ENCODE measurements around the gene DOP1B.

The DOP1B gene

DNA sequence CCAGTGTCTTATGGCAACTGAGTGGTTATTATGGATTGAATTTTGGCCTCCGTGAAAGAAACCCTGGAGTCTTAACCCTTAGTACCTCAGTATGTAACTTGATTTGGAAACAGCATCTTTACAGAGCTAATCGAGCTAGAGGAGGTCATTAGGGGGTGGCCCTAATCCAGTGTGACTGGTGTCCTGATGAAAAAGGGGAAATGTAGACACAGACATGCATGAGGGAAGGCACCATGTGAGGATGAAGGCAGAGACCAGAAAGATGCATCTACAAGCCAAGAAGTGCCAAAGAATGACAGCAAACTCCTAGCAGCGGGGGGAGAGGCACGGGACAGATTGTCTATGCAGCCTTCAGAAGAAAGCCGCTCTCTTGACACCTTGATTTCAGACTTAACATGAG lies 14.7 kb downstream of the DOP1B start:
- no peak for DNase-seq (ENCODE audit: low read depth)
- no peak overlapping the region for H3K4me3 ChIP-seq (ENCODE audit: control insufficient read depth, low read depth, low read length)
- TF ChIP-seq, protein P1, sequence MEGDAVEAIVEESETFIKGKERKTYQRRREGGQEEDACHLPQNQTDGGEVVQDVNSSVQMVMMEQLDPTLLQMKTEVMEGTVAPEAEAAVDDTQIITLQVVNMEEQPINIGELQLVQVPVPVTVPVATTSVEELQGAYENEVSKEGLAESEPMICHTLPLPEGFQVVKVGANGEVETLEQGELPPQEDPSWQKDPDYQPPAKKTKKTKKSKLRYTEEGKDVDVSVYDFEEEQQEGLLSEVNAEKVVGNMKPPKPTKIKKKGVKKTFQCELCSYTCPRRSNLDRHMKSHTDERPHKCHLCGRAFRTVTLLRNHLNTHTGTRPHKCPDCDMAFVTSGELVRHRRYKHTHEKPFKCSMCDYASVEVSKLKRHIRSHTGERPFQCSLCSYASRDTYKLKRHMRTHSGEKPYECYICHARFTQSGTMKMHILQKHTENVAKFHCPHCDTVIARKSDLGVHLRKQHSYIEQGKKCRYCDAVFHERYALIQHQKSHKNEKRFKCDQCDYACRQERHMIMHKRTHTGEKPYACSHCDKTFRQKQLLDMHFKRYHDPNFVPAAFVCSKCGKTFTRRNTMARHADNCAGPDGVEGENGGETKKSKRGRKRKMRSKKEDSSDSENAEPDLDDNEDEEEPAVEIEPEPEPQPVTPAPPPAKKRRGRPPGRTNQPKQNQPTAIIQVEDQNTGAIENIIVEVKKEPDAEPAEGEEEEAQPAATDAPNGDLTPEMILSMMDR (IDR thresholded peaks at IDR 0.05; ENCODE audit: control insufficient read depth, insufficient read depth, low read depth, low read length, missing control alignments), result no peak

DNA sequence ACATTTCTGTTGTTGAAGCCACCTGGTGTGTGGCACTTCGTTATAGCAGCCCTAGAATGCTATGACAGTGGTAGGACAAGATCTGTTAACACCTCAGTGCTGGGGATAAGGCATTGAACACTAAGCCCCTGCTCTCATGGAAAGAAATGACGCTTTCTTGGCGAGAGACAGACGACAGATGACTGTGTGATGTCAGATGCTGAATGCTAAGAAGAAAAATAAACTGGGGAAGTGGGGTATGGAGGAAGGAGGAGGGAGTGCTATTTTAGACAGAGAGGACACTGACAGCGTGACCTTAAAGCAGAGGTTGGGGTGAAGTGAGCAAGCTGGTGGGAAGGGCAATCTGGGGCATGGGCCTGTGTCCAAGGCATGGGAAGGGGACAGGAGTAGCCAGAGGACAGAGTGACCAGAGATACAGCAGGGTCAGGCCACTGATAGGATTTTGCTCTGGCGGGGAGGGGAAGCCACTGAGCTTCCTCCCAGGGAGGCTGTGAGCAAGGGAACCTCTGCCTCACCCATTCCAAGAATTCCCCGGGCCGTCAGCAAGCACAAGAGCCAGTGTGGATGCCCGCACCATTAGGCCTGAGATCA lies 15.2 kb downstream of the DOP1B start:
- no peak for DNase-seq (ENCODE audit: low read depth)
- TF ChIP-seq, protein P1 (IDR thresholded peaks at IDR 0.05; ENCODE audit: control insufficient read depth, insufficient read depth, low read depth, low read length, missing control alignments), result no peak
- H3K4me3 ChIP-seq (ENCODE audit: control insufficient read depth, low read depth, low read length), result no peak overlapping the region

DNA sequence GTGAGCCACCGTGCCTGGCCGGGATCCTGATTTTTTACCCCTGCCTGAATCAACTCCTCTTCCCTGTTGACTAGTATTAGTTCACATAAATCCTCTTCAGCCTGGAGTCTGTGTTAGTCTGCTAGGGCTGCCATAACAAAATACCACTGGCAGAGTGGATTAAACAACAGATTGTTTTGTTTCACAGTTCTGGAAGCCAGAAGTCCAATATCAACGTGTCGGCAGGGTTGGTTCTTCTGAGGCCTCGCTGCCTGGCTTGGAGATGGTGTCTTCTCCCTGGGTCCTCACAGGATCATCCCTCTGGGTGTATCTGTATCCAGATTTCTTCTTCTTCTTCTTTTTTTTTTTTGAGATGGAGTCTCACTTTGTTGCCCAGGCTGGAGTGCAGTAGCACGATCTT lies 18.2 kb downstream of the DOP1B start:
- TF ChIP-seq, protein P1 (IDR thresholded peaks at IDR 0.05; ENCODE audit: control insufficient read depth, insufficient read depth, low read depth, low read length, missing control alignments), result no peak
- no peak overlapping the region for H3K4me3 ChIP-seq (ENCODE audit: control insufficient read depth, low read depth, low read length)
- no peak for DNase-seq (ENCODE audit: low read depth)

DNA sequence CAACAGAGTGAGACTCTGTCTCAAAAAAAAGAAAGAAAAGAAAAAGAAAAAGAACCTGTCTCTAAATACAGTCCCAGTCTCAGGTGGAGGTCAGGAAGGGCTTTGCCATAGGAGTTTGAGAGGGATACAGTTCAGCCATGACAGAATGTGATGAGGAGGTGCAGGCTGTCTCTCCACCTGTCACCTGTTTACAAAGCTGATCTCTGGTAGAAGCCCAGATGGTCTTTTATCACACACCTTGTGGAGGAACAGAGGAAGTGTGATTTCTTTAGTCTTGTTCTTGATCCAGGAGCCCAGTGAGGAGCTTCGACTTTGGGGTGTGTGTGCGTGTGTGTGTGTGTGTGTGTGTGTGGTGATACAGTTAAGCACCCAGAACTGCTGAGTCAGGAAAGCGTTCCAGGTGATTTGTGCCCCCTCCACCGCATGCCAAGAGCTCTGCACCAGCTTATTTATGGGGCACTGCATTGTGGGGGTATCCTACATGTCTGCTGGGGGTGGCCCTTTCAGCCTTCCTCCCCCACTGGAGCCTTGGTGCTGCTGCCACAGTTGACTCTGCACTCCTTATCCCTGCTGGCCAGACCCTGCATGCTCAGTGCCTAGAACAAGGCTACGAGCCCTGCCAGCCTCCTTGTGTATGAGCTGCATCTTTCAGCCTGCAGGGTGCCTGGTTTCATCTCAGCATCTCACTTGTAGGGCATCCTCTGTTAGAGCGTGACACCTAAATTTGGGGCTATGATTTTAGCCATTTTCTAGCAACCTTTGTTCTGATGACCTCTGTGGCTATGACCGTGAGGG lies 19.3 kb downstream of the DOP1B start:
- no peak for DNase-seq (ENCODE audit: low read depth)
- H3K4me3 ChIP-seq (ENCODE audit: control insufficient read depth, low read depth, low read length), result no peak overlapping the region
- TF ChIP-seq, protein P1 (IDR thresholded peaks at IDR 0.05; ENCODE audit: control insufficient read depth, insufficient read depth, low read depth, low read length, missing control alignments), result no peak

DNA sequence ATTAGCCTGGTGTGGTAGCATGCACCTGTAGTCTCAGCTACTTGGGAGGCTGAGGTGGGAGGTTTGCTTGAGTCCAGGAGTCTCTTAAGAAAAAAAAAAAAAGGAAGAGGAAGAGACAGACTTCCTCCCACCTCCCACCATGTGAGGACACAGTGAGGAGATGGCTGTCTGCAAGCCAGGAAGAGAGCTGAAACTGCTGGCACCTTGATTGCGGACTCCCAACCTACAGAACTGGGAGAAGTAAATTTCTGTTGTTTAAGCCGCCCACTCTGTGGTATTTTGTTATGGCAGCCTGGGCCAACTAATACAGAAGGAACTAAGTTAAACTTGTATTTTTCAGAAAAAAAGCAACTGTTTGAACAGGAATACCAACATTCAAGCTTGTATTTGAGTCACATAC lies 21.7 kb downstream of the DOP1B start:
- H3K4me3 ChIP-seq (ENCODE audit: control insufficient read depth, low read depth, low read length), result no peak overlapping the region
- TF ChIP-seq, protein P1 (IDR thresholded peaks at IDR 0.05; ENCODE audit: control insufficient read depth, insufficient read depth, low read depth, low read length, missing control alignments), result no peak
- DNase-seq (ENCODE audit: low read depth), result no peak

DNA sequence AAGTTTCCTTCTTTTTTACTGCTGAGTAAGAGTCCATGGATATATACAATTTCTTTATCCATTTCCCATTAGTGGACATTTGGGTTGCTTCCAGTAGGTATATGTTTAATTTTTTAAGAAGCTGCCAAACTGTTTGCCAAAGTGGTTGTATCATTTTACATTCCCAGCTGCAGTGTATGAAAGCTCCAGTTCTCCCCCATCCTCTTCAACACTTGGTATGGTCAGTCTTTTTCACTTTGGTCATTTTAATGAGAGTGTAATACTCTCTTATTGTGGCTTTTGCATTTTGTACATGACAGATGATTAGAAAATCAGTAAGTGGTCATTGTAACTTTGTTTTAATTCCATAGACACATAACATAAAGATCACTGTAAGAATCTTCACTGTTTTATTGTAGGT lies 22.5 kb downstream of the DOP1B start:
- no peak for DNase-seq (ENCODE audit: low read depth)
- H3K4me3 ChIP-seq (ENCODE audit: control insufficient read depth, low read depth, low read length), result no peak overlapping the region
- TF ChIP-seq, protein P1 (IDR thresholded peaks at IDR 0.05; ENCODE audit: control insufficient read depth, insufficient read depth, low read depth, low read length, missing control alignments), result no peak
